ENCODE results near the gene RPL28.
A peak's percentile ranks its signal among the peaks of the same experiment; 100 is the strongest.

The RPL28 gene

DNA sequence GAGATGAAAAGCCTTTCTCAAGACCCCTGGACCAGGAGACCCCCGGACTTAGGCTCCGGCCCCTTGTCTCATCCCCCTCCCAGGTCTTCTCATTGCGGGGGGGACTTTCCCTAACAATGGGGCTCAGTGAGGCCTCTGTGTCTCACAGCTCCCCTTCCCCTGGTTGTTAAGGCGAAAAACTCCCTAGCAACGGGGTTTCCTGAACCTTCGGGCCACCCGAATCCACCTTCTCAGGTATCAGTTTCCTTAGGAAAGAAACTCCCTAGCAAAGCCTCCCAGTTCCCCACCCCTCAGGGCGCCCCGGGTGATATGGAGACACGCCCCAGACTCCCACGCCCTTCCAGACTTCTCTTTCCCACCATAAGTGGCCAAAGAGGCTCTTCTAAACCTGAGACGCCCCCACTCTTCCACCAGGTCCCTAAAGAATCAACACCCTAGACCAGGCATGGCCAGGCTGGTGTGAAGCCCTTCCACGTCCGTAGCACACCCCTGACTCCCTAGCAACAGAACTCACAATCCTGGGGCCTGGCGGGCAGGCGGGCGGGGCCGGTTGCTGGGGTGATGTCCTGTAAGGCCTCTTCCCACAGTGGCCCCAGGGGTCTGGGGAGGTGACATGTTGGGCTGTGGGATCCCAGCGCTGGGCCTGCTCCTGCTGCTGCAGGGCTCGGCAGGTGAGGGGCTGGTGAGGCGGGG is 9.3 kb upstream of the RPL28 start, which contains the start of gene TMEM190:
TSS of gene TMEM190 (plus strand) at position 586 of the 693 bp plus-strand sequence. CDS start at position 614, 28 bp downstream.
- peak within 1 kb of the TSS in 2 of 3 experiments; percentile 17 to 24 for H3K27ac Mint-ChIP-seq
- H3K36me3 Mint-ChIP-seq (ENCODE audit: low read depth) = no peaks in the 10 kb centered on the region
- peaks cover 23% of the 10 kb centered on the region for H3K27me3 Mint-ChIP-seq (ENCODE audit: low read depth)
- H3K4me1 Mint-ChIP-seq = peaks cover 21% of the 10 kb centered on the region
- TF ChIP-seq, protein P1, sequence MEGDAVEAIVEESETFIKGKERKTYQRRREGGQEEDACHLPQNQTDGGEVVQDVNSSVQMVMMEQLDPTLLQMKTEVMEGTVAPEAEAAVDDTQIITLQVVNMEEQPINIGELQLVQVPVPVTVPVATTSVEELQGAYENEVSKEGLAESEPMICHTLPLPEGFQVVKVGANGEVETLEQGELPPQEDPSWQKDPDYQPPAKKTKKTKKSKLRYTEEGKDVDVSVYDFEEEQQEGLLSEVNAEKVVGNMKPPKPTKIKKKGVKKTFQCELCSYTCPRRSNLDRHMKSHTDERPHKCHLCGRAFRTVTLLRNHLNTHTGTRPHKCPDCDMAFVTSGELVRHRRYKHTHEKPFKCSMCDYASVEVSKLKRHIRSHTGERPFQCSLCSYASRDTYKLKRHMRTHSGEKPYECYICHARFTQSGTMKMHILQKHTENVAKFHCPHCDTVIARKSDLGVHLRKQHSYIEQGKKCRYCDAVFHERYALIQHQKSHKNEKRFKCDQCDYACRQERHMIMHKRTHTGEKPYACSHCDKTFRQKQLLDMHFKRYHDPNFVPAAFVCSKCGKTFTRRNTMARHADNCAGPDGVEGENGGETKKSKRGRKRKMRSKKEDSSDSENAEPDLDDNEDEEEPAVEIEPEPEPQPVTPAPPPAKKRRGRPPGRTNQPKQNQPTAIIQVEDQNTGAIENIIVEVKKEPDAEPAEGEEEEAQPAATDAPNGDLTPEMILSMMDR (IDR thresholded peaks at IDR 0.05; ENCODE audit: unreplicated experiment in 3 of 3) = no peak
- H3K9me3 Mint-ChIP-seq = no peaks in the 10 kb centered on the region
- H3K4me3 Mint-ChIP-seq = peak within 1 kb of the TSS in 2 of 3 experiments; percentile 16 to 25

DNA sequence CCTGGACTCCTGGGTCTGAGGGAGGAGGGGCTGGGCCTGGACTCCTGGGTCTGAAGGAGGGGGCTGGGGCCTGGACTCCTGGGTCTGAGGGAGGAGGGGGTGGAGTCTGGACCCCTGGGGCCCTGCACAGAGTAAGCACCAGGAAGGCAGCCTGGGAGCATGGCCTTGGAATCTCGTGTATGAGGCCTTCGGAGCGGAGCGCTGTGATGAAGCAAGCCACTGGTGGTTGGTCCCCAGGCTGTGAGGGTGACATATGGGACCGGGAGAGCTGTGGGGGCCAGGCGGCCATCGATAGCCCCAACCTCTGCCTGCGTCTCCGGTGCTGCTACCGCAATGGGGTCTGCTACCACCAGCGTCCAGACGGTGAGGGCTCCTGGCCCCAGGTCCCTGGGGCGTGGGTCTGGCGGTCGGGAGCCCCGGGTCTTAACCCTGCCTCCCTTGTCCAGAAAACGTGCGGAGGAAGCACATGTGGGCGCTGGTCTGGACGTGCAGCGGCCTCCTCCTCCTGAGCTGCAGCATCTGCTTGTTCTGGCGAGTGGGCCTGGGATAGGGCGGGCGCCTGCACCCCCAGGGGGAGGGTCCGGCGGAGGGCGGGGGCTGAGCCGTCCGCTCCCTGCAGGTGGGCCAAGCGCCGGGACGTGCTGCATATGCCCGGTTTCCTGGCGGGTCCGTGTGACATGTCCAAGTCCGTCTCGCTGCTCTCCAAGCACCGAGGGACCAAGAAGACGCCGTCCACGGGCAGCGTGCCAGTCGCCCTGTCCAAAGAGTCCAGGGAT is 8.2 kb upstream of the RPL28 start:
- H3K4me3 Mint-ChIP-seq = peak overlapping the region in 1 of 3 experiments; percentile 19
- no peaks in the 10 kb centered on the region for H3K36me3 Mint-ChIP-seq (ENCODE audit: low read depth)
- no peak overlapping the region for H3K27ac Mint-ChIP-seq
- H3K27me3 Mint-ChIP-seq (ENCODE audit: low read depth) = peaks cover 19% of the 10 kb centered on the region
- no peaks in the 10 kb centered on the region for H3K9me3 Mint-ChIP-seq
- TF ChIP-seq, protein P1 (IDR thresholded peaks at IDR 0.05; ENCODE audit: unreplicated experiment in 3 of 3) = no peak
- H3K4me1 Mint-ChIP-seq = peaks cover 25% of the 10 kb centered on the region

DNA sequence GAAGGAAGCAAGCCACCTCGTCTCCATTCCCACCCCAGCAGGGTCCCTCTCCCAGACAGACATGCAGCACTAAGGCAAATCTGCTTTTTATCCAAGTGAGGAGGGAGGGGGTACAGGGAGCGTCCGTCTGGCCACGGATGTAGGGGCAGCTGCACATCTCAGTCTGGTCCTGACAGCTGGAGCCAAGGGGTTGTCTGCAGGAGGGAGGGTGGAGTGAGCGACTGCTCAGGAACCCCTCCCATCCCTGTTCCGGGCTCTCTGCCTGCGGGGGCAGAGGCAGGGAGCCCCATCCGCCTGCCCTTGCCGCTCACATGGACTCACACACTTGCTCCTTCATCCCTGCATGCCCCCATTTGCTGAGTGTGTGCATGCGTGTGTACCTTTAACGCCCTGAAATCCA is 6.6 kb upstream of the RPL28 start:
- Mint-ChIP-seq H3K9me3 (no peaks in the 10 kb centered on the region), H3K4me3 (peak overlapping the region in 2 of 3 experiments; percentile 13 to 31), H3K27me3 (ENCODE audit: low read depth) (peaks cover 14% of the 10 kb centered on the region), H3K27ac (peak overlapping the region; percentile 25 to 71 (median 43)), H3K4me1 (peaks cover 19% of the 10 kb centered on the region), H3K36me3 (ENCODE audit: low read depth) (no peaks in the 10 kb centered on the region)
- TF ChIP-seq, protein P1 (IDR thresholded peaks at IDR 0.05; ENCODE audit: unreplicated experiment in 3 of 3) = no peak

DNA sequence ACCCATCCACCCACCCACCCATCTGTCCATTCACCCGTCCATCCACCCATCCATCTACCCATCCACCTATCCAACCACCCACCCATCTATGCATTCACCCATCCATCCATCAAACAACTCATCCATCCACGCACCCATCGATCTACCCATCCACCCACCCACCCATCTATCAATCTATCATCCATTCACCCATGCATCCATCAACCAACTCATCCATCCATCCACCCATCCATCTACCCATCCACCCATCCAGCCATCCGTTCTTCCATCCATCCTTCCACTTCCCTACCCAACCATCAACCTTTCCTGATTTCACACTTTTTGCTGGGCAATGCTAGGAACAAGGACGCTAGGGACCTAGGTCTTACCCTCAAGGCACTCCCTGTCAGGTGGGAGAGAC is 3.7 kb upstream of the RPL28 start:
- Mint-ChIP-seq H3K27me3 (ENCODE audit: low read depth) (peaks cover 11% of the 10 kb centered on the region), H3K9me3 (no peaks in the 10 kb centered on the region), H3K27ac (no peak overlapping the region), H3K36me3 (ENCODE audit: low read depth) (peaks cover 10% of the 10 kb centered on the region), H3K4me3 (peak overlapping the region; percentile 69 to 79 (median 71)), H3K4me1 (peaks cover 30% of the 10 kb centered on the region)
- TF ChIP-seq, protein P1 (IDR thresholded peaks at IDR 0.05; ENCODE audit: unreplicated experiment in 3 of 3) = no peak

- peak overlapping the region in 2 of 3 experiments; percentile 17 to 35 for H3K27ac Mint-ChIP-seq
These were observed 3.1 kb upstream of the RPL28 start for GRCh38 chr19:55382522-55383054.

More at GRCh38 chr19:55382522-55383054, 3.1 kb upstream of the RPL28 start:
- H3K4me1 Mint-ChIP-seq = peaks cover 36% of the 10 kb centered on the region
- peaks cover 11% of the 10 kb centered on the region for H3K27me3 Mint-ChIP-seq (ENCODE audit: low read depth)
- peak overlapping the region; percentile 69 to 80 (median 80) for H3K4me3 Mint-ChIP-seq
- TF ChIP-seq, protein P1 (IDR thresholded peaks at IDR 0.05; ENCODE audit: unreplicated experiment in 3 of 3) = no peak
- H3K36me3 Mint-ChIP-seq (ENCODE audit: low read depth) = peaks cover 15% of the 10 kb centered on the region
- H3K9me3 Mint-ChIP-seq = no peaks in the 10 kb centered on the region

Measured in nephron (organoid).